Neural progenitor cell (in vitro differentiated cells): ENCODE measurements around the gene POLR2L.

Source experiments
- EZH2 ChIP-seq: fragments of 200-600 bp; sonication (generic); IDR thresholded peaks from 2 replicates; pipeline ENCODE4 v1.6.1; 2017; ENCODE audit warnings: antibody characterized with exemption, mild to moderate bottlenecking, moderate library complexity
- EZH2phosphoT487 ChIP-seq: fragments of 200-600 bp; sonication (generic); IDR thresholded peaks from 2 replicates; pipeline ENCODE4 v1.6.1; 2017; ENCODE audit warnings: antibody characterized with exemption
- TF ChIP-seq, protein P1 (sequence below): fragments of 200-600 bp; sonication (generic); IDR thresholded peaks from 2 replicates; pipeline ENCODE4 v1.5.1; 2017; ENCODE audit warnings: antibody characterized with exemption, mild to moderate bottlenecking

DNA sequence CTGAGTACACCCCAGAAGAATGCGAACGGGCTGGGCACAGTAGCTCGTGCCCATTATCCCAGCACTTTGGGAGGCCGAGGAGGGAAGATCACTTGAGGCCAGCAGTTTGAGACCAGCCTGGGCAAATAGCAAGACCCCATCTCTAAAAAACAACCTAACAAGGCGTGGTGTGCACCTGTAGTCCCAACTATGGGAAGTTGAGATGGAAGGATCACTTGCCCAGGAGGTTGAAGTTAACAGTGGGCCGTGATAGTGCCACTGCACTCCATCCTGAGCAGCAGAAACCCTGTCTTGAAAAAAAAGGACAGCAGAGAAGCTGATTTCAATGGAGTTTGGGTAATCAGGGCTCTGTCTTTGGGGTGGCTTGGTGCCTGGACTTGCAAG, 29.3 kb downstream of the POLR2L start:
- TF ChIP-seq, protein P1, sequence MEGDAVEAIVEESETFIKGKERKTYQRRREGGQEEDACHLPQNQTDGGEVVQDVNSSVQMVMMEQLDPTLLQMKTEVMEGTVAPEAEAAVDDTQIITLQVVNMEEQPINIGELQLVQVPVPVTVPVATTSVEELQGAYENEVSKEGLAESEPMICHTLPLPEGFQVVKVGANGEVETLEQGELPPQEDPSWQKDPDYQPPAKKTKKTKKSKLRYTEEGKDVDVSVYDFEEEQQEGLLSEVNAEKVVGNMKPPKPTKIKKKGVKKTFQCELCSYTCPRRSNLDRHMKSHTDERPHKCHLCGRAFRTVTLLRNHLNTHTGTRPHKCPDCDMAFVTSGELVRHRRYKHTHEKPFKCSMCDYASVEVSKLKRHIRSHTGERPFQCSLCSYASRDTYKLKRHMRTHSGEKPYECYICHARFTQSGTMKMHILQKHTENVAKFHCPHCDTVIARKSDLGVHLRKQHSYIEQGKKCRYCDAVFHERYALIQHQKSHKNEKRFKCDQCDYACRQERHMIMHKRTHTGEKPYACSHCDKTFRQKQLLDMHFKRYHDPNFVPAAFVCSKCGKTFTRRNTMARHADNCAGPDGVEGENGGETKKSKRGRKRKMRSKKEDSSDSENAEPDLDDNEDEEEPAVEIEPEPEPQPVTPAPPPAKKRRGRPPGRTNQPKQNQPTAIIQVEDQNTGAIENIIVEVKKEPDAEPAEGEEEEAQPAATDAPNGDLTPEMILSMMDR = no peak
- no peak for TF ChIP-seq EZH2
- no peak for TF ChIP-seq EZH2phosphoT487
